ENCODE measurements around the gene TMEM240.
"Not testable (repeated sequence)": the region's sequence is repeated elsewhere in the genome, so short reads cannot be mapped to it uniquely, and the experiment has no call there.

TMEM240 gene

DNA sequence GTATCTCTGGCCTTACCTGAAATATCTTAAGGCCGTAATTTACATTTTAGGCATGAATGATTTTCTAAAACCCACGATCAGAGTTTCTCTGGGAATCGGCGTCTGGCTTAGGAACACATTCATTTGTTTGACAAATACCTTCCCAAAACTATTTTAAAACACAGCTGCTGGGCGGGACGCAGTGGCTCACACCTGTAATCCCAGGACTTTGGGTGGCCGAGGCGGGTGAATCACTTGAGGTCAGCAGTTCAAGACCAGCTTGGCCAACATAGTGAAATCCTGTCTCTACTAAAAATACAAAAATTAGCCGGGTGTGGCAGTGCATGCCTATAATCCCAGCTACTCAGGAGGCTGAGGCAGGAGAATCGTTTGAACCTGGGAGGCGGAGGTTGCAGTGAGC is 16.5 kb upstream of the TMEM240 start:
- not testable (repeated sequence) for DNase-seq

DNA sequence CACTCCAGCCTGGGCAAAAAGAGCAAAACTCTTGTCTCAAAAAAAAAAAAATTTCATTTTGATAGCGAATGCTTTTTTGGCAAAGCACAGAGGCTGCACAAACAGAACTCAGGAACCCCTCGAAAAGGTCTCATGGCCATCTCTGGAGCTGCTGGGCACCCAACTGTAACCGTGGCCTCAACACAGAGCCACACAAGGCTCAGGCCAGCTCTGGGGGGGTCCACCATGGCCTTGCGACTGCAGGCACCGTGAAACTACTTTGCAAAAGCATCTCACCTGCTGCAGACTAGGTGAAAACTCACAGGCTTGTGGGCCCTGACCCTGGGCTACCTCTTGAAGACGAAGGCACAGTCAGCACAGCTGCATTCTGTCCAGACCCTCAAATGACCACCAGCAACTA is 16.1 kb upstream of the TMEM240 start:
- no peak for DNase-seq

DNA sequence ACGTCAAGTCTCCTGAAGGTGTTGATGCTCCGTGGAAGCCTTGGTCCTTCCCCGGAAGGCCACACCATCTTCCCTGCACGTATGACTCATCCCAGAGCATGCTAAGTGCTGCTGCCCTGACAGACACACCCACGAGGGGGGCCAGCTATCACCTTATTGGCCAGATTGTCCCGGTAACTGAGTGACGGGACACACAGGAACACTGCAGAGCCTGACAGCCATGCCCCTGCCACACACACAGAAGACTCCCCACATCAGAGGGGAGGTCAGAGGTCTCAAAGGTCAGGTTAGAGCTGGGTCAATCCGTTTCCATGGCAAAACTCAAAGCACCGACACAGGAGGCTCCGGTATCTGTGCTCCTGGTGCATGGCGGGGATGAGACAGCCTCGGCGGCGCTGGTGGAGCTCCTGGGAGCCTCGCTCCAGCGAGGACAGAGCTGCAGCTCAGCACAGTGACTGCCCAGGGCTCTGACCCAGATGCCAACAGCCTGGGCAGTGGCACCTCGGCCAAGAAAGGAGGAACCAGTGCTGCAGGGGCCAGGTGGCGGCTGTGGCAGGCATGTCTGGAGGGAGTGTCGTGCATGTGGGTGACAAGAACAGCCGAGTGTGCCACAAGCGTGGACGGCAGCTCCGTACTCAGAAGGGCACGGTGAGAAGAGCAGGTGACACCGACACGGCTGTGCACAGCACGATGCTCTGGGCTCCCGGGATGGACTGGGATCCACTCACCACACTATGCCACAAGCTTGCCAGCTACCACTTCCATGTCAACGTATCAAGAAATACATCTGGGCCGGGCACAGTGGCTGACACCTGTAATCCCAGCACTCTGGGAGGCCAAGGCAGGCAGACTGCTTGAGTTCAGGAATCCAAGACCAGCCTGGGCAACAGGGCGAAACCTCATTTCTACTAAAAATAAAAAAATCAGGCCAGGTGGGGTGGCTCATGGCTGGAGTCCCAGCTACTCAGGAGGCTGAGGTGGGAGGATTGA is 14.8 kb upstream of the TMEM240 start:
- DNase-seq = no peak

DNA sequence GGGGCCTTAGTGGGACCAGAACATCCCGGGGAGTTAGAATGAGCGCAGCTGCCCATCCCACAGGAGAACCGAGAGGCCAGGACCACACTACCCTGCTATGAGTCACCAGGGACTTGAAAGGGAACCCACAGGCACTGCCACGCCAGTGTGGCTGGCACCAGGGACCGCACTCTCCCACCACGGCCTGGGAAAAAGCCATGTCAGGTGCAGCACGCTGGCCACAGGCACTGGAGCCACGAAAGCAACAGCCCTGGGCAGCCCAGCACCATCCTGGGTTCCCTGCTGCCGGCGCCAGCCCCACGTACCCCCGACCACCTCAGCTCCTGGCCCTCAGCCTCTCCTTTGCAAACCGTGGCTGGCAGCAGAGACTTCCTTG is 14.1 kb upstream of the TMEM240 start:
- no peak for DNase-seq

DNA sequence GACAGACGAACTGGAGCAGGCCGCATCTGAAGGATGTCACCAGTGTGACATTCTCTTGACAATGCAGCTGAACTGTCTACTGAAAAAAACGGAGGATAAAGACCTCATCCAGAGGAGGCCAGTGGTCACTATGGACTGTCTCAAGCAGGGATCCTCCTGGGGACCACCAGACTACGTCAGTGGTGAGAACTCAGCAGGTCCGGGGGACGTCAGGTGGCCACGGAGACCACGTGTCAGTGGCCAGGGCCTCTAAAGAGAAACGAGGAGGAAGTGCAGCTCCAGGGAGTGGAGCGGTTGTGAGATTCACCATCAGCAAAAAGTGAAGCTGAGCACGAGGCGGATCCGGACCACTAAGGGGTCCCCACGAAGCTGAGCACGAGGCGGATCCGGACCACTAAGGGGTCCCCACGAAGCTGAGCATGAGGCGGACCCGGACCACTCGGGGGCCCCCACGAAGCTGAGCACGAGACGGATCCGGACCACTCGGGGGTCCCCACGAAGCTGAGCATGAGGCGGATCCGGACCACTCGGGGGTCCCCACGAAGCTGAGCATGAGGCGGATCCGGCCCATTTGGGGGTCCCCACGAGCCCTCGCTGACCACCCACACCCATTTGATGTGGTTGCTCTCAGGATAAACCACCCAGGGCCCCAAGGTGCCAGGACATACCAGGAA is 13.5 kb upstream of the TMEM240 start:
- DNase-seq = no peak

DNA sequence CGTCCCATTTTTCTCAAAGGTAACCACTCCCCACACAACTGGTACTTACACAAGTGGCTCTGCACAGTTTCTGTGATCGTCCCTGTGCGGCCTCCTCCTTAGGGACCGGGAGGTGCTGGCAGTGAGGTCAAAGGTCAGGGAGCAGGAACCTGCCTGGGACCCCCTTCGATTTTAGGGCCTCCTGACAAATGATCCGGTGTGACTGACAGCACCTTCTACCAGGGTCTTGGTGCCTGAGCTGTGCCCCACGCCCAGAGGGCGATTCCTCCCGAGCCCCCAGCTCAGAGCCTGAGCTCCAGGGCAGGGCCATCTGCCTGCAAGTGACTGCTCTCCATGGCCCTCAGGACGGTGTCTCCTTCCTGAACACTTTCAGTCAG is 11.8 kb upstream of the TMEM240 start:
- no peak for DNase-seq

DNA sequence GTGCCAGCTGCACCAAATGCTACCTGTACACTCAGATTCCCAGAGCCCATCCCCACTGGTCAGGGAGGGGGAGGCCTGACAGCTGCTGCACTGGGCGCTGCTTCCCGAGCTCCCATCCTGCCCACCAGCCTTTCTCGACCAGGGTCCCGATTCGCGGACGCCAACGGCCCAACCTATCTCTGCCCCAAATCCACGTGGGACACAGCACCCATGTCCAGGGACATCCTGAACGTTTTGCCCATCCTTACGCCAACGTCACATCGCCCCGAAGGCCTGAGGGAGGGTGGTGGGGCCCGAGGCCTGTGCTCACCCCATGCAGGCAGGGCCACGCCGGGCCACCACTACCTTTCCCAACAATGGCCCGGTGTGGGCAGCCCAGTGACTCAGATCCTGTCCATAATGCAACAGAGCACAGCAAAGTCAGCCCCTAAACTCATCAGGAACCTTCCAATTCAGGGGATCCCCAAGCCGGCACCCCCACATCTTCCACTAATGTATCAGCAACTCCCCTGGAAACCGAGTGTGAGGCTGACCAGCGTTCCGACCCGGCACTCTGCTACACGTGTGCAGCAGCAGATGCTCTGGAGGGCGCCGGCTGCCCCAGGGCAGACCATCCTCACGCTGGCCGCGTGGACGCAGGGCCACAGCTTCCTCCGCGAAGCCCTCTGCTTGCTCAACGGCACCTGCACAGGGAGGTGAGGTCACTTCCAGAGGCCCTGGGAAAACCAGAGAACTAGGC is 11.3 kb upstream of the TMEM240 start:
- no peak for DNase-seq

DNA sequence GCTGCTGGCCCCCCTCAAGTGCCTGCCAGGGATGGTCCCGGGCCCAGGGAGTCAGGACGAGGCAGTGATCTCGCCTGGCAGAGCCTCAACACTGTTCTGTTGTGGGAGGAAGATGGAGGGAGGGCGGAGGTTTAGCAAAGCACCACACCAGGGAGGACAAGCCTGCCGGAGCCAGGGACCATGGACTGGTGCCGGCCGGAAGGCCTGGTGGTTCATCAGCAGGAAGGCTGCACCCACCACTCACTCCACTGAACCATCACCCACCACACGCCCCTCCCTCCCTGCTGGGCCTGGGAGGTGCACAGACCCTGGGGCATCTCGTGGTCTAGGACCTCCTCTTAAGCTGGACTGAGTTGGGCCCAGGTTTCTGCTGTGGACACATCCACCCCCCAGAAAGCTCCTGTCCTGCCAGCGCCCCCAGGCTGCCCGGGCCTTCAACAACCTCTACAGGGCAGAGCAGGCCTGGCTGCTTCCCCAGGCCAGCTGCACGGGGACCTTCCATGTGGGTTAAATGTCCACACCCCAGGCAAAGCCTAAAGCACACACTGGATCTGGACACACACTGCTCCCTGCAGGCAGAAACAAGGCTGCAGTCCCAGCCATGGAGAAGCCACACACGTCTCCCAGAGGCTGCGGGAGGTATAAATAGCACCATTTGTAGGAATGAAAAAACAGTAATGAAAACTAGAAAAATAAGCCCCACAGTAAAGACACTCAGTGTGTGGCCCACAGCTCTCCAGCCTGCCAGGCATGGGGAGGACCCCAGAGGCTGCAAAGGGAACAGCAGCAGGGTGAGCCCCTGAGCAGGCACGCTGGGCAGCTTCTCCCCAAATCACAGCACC is 10.4 kb upstream of the TMEM240 start:
- no peak for DNase-seq

DNA sequence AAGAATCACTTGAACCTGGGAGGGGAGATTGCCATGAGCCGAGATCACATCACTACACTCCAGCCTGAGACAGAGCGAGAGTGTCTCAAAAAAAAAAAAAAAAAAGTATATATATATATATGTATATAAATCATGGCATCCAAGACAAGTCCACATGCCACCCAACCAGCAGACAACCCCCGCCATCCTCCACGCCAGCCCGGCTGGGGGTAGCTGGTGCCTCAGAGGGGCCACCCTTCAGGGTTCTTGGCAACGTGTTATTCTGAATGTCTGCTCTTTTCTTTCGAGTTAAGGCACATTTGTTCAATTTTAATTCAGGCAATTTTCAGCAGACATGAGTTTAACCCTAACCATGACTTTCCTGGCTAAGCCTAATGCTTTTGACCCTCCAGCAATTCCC is 9.7 kb upstream of the TMEM240 start:
- no peak for DNase-seq

DNA sequence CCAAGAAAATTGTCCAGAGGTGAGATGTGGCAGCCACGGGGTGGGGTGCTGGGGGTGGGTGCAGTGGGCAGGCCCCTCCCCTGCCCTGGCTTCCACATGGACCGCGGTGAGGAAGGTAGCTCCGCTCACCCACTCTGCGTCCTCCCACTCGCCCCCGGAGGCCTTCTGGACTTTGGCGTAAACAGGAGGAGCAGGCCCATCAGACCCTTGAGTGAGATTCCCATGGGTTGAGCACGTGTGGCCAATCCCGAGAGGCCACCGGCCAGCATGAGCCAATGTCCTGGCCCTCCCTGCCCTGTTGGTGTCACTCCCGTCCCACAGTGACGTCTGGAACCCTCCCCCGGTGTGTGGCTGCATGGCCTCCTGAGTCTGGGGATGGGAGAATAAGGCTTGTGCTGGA is 8.2 kb upstream of the TMEM240 start:
- no peak for DNase-seq

DNA sequence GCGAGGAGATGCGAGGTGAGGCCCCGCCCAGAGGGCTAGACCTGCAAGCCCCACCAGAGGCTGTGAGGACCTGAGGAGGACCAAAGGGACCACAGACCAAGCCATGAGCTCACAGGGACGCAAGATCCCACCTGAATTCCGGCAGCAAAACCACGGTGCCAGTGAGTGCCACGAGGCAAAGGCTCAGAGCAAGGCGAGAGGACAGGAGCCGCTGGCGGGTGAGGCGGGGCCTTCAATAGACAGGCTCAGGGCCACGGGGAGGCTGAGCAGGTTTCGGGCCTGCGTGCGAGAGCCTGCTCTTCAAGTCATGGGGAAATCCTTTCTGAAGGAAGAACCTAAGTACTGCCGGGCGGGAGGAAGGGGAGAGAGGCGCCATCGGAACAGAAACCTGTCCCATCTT is 7.1 kb upstream of the TMEM240 start:
- no peak for DNase-seq

DNA sequence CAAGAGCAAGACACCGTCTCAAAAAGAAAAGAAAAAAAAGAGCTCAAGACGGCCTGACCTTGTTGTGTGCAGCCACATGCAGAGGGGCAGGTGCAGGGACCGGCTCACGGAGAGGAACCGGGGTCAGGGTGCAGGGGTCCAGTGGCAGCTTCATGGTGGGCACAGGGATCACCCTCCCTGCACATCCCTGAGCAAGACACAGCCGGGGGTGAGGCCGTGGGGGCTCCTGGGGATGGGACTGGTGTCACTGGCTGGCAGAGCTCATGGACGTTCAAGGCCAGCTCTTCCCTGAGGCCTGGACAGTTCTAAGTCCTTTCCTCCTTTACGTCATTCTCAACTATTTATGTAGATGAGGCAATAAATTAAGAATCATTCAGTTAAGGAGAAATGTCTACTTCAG is 6.6 kb upstream of the TMEM240 start:
- no peak for DNase-seq

DNA sequence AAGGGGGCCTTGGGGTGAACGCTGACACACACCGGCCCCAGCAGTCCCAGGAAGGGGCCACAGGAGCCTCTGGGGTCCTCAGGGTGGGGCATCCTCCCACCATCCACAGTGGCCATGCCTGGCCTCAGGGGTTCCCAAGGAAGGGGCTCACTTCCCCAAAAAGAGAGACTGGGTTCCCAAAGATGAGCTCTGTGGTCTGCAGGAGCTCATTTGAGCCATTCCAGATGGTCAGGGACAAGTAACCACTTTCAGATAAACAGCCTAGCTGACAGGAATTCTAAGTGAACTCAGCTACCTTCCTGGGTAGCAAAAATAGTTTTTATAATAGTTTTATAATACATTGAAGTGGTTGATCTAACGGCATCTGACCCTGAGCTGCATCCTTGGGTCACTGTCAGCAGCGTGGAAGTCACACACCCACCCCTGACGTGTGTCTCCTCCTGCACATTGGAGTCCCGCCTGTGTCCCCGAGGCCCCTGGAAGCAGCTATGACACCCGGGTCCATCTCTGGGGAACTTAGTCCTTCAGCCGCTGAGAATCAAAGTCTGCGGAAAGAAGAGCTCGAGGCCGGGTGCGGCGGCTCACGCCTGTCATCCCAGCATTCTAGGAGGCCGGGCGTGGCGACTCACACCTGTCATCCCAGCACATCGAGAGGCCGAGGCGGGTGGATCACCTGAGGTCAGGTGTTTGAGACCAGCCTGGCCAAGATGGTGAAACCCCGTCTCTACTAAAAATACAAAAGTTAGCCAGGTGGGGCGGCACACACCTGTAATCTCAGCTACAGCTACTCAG is 5.7 kb upstream of the TMEM240 start:
- DNase-seq = no peak

DNA sequence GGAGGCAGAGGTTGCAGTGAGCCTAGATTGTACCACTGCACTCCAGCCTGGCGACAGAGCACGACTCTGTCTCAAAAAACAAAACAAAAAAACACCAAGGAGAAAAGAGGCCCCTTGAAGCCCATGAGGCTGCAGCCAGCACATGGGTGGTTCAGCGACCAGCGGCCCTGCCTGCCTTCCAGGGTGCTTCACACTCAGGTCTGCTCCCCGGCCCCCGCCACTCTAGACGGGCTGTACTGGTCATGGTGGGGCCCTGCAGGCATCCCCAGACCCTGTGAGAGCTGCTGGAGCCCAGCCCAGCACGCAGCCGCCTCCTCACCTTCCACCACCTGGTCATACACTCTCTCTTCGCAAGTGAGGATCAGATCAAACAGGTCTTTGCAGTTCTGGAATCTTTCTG is 4.1 kb upstream of the TMEM240 start:
- DNase-seq = no peak

DNA sequence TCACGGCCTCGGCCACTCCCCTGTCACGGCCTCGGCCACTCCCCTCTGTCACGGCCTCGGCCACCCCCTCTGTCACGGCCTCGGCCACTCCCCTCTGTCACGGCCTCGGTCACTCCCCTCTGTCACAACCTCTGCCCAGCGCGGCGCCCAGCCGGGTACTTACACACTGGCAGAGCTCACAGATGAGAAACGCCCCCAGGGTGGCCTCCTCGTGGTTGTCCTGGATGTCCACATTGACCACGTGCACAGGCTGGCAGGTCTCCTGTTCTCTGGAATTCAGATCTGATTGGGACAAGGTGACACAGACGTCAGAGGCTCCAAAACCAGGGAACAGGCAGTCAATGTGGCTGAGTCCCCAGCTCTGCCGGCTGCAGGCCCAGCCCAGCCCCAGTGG is 3.3 kb upstream of the TMEM240 start:
- no peak for DNase-seq

DNA sequence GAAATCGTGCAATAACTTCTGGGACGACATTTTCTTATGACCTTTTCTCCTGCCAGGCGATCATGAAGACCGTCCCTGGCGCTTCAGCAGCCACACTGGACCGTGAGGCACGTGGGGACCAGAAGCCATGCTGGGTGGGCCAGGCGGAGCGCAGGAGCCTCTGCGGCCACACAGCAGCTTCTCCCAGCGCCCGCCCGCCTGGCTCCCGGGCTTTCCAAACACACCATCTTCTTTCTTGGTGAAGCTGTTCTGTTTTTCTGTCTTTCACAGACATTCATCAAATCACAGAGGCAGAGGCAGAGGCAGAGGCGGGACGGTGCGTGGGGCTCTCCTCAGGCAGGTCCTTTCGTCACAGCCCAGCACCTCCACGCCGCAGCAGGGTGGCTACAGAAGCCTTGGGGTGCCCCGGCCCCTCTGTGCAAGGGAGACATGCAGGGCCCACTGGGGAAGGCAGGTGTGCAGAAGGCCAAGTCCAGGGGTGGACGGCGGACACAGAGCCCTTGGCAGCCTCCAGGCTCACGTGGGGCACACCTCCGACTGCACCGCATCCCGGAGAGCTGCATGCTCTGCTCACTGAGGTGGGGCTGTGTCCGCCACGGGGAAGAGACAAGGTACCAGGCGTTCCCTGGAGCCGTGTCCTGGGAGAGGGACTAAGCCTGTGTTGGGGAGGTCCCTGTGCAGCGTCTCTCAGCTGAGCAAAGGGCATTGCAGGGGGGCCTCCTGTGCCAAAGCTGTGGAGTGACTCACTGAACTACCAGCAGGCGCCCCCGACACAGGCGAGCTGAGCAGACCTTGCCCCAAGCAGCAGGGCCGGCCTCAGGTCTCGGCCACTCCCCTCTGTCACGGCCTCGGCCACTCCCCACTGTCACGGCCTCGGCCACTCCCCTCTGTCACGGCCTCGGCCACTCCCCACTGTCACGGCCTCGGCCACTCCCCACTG is 2.6 kb upstream of the TMEM240 start:
- no peak for DNase-seq

DNA sequence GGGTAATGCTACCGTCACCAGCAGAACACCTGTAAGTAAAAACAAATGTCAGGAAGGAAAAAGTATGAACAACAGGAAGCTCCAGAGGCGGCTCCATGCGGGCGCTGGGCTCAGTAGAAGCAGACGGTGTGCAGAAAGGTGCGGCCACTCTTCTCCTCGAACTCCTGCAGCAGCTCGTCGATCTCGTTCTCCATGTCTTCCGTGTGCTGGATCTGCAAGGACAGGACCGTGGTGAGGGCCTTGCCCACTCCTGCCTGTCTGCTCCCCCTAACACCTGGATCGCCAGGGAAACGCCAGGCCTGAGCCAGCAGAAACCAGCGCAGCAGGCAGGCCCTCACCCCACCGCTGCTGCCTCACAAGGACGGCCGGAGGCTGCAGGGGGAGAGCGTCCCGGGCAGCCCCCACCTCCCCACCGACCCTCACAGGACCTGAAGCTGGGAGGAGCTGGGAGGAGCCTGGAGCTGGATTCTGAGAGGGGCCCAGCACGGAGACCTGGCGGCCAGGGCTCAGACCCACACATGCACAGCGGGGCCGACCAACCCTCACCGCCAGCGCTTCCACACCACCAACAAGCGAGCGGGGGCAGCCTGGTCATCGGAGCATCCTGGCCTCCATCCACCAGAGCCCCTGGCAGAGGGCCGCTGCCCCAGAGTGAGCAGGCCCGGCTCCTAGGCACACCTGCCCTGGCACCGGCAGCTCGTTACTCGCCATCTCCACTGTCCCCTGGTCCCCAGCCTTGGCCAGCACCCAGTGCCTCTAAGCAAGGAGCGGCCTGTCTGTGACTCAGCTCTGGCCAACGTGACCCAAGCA is 1.7 kb upstream of the TMEM240 start:
- DNase-seq = no peak

DNA sequence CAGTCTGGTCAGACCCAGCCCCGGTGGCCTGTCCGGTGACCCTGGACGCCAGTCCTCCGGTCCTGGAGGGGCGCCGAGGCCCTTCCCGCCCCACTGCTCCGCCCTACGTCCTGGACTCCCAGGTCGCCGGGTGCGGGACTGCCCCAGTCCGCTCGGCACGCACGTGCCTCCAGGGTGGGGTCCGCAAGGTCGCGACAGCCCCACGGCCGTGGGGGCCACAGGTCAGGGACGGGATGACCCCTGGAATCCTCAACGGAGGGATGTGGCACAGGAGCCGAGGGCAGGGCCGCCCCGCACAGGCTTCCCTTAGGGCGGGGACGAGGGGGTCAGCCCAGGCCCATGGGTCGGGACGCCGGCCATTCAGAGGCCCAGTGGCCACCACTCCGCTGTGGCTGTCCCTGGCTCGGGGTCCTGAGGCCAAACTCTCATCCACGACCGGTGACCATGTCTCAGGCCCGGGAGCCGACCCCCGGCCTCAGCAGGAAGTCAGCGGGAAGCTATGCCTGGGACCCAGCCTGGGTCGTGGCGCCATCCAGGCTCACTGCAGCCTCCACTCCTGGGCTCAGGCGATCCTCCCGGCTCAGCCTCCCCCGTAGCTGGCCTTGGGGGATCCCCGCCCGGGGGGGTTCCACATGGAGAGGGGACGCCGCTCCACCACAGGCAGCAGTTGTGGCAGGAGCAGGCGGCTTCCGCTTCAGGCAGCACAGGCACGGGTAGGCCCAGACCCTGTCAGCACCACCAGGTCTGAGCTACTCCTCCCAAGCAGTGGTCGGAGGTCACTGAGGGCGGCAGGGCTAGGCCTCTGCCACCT is 599 bp upstream of the TMEM240 start:
- no peak for DNase-seq

All from NK-92 treated with Interleukin-12 subunit alpha and Interleukin-12 subunit beta, amount 100 ng/mL, for 24 hours (cell line).